ENCODE measurements around the gene PXDN.

The PXDN gene

DNA sequence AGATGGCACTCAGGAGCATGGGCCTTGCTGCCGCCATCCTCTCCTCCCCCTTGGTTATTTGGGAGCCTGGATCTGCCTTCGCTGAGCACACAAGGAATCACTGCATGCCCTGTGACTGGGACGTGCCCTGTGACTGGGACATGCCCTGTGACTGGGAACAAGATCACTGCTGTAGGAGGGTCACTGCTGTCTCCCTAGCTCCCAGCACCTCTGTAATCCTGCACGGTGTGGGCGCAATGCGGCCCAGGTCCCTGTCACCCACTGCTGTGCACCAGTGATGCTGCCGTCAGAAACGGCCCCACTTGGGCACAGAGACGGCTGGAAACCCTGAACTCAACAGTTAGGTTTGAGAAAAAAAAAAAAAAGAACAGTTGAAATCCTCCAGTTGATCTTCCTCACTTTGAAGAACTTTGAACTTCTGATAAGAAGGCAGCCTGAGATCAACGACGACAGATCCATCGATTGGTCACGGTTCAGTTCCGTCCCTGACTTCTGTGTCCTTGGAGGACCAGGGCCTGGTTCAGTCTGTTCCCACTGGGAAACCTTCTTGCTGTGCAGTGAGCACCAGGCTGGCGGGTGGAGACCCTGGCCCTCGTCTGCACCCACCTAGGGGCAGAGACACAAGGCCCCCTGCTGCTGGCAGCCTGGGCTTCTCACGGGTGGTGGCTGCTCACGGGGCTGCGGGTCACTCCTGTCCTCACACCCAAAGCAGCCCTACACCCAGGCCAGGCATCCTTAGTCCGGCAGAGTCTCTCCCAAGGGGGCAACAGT, 125.9 kb downstream of the PXDN start:
- CTCF ChIA-PET: no interaction called here
- Histone ChIP-seq H3K4me3 (ENCODE audit: low read depth, low read length) (no peak overlapping the region), H3K27ac (ENCODE audit: extremely low read depth, low read depth, low read length) (no peak overlapping the region), H3K9me3 (ENCODE audit: control insufficient read depth, insufficient read depth, low read depth, low read length) (no peaks in the 10 kb centered on the region), H3K4me1 (ENCODE audit: control insufficient read depth, insufficient read depth, low read length) (0 out of 2 replicates have a peak, but pooled peaks cover 3% of the 10 kb centered on the region), H3K36me3 (ENCODE audit: control insufficient read depth in 2 of 2, insufficient read depth in 1 of 2, low read length in 2 of 2) (no peaks in the 10 kb centered on the region)
- TF ChIP-seq ZNF274 (IDR thresholded peaks at IDR 0.05; ENCODE audit: low read length) (no peak), ZNF274 (tag by site-specific recombination; IDR thresholded peaks at IDR 0.05; ENCODE audit: borderline replicate concordance) (no peak), ZNF133 (tag by site-specific recombination; IDR thresholded peaks at IDR 0.05) (no peak), OSR2 (tag by site-specific recombination; IDR thresholded peaks at IDR 0.05) (no peak), HOXC10 (CRISPR knock-in tag; IDR thresholded peaks at IDR 0.05) (no peak), ZNF677 (tag by site-specific recombination; IDR thresholded peaks at IDR 0.05) (no peak), ZNF585B (tag by site-specific recombination; IDR thresholded peaks at IDR 0.05) (no peak), ZNF311 (tag by site-specific recombination; IDR thresholded peaks at IDR 0.05; ENCODE audit: borderline replicate concordance) (no peak), ZBTB1 (tag by site-specific recombination; IDR thresholded peaks at IDR 0.05) (no peak), ZNF658 (tag by site-specific recombination; IDR thresholded peaks at IDR 0.05) (no peak), ZBTB17 (tag by site-specific recombination; IDR thresholded peaks at IDR 0.05) (no peak), ZNF366 (tag by site-specific recombination; conservative IDR thresholded peaks at IDR 0.05) (no peak), ZBTB20 (tag by site-specific recombination; IDR thresholded peaks at IDR 0.05) (no peak), SP3 (tag by site-specific recombination; IDR thresholded peaks at IDR 0.05) (no peak), TRIM28 (IDR thresholded peaks at IDR 0.05; ENCODE audit: borderline replicate concordance, low read length) (no peak)
- TF ChIP-seq, protein P1, sequence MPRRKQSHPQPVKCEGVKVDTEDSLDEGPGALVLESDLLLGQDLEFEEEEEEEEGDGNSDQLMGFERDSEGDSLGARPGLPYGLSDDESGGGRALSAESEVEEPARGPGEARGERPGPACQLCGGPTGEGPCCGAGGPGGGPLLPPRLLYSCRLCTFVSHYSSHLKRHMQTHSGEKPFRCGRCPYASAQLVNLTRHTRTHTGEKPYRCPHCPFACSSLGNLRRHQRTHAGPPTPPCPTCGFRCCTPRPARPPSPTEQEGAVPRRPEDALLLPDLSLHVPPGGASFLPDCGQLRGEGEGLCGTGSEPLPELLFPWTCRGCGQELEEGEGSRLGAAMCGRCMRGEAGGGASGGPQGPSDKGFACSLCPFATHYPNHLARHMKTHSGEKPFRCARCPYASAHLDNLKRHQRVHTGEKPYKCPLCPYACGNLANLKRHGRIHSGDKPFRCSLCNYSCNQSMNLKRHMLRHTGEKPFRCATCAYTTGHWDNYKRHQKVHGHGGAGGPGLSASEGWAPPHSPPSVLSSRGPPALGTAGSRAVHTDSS (tag by site-specific recombination; IDR thresholded peaks at IDR 0.05): no peak
- TF ChIP-seq, protein P2, sequence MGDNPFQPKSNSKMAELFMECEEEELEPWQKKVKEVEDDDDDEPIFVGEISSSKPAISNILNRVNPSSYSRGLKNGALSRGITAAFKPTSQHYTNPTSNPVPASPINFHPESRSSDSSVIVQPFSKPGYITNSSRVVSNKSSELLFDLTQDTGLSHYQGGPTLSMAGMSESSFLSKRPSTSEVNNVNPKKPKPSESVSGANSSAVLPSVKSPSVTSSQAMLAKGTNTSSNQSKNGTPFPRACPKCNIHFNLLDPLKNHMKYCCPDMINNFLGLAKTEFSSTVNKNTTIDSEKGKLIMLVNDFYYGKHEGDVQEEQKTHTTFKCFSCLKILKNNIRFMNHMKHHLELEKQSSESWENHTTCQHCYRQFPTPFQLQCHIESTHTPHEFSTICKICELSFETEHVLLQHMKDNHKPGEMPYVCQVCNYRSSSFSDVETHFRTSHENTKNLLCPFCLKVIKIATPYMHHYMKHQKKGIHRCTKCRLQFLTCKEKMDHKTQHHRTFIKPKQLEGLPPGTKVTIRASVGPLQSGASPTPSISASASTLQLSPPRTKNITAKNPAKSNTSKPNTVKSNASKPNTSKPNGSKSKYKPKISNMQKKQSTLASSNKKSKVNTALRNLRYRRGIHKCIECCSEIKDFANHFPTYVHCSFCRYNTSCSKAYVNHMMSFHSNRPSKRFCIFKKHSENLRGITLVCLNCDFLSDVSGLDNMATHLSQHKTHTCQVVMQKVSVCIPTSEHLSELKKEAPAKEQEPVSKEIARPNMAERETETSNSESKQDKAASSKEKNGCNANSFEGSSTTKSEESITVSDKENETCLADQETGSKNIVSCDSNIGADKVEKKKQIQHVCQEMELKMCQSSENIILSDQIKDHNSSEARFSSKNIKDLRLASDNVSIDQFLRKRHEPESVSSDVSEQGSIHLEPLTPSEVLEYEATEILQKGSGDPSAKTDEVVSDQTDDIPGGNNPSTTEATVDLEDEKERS (tag by site-specific recombination; IDR thresholded peaks at IDR 0.05): no peak
- TF ChIP-seq, protein P3, sequence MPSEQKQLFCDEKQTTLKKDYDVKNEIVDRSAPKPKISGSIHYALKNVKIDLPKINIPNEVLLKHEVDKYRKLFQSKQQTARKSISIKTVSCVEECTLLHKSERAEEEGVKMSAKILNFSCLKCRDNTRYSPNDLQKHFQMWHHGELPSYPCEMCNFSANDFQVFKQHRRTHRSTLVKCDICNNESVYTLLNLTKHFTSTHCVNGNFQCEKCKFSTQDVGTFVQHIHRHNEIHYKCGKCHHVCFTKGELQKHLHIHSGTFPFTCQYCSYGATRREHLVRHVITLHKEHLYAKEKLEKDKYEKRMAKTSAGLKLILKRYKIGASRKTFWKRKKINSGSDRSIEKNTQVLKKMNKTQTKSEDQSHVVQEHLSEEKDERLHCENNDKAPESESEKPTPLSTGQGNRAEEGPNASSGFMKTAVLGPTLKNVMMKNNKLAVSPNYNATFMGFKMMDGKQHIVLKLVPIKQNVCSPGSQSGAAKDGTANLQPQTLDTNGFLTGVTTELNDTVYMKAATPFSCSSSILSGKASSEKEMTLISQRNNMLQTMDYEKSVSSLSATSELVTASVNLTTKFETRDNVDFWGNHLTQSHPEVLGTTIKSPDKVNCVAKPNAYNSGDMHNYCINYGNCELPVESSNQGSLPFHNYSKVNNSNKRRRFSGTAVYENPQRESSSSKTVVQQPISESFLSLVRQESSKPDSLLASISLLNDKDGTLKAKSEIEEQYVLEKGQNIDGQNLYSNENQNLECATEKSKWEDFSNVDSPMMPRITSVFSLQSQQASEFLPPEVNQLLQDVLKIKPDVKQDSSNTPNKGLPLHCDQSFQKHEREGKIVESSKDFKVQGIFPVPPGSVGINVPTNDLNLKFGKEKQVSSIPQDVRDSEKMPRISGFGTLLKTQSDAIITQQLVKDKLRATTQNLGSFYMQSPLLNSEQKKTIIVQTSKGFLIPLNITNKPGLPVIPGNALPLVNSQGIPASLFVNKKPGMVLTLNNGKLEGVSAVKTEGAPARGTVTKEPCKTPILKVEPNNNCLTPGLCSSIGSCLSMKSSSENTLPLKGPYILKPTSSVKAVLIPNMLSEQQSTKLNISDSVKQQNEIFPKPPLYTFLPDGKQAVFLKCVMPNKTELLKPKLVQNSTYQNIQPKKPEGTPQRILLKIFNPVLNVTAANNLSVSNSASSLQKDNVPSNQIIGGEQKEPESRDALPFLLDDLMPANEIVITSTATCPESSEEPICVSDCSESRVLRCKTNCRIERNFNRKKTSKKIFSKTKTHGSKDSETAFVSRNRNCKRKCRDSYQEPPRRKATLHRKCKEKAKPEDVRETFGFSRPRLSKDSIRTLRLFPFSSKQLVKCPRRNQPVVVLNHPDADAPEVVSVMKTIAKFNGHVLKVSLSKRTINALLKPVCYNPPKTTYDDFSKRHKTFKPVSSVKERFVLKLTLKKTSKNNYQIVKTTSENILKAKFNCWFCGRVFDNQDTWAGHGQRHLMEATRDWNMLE (tag by site-specific recombination; conservative IDR thresholded peaks at IDR 0.05; ENCODE audit: low read depth): no peak
- POLR2A ChIA-PET: no interaction called here

Data from HEK293 (cell line).